H54 (cell line): Measurements from ENCODE around the gene CUTA.

Experiments
- DNase-seq: peaks from one replicate; pipeline ENCODE4 v3.0.0; 2011; ENCODE audit warnings: low spot score, mixed read lengths; ENCODE audit not compliant: insufficient read length
- FAIRE-seq: peaks from 3 replicates; lab custom pipeline; 2011; peaks lifted over from hg19 to GRCh38; lab: Jason Lieb, UNC
- POLR2A ChIP-seq: IDR thresholded peaks from 2 replicates; pipeline ENCODE4 v1.6.1; 2011; ENCODE audit warnings: low read depth, mild to moderate bottlenecking, low read length

Gene CUTA, protein sequence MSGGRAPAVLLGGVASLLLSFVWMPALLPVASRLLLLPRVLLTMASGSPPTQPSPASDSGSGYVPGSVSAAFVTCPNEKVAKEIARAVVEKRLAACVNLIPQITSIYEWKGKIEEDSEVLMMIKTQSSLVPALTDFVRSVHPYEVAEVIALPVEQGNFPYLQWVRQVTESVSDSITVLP

GRCh38 chr6:33417903-33418689 lies at the start of gene CUTA:
Gene CUTA (minus strand): TSS chr6:33418107. CDS start chr6:33418000, 107 bp downstream.
- FAIRE-seq = peak; percentile 92
- DNase-seq = peak; percentile 95

GRCh38 chr6:33467091-33467490 lies 49.2 kb upstream of the CUTA start:
- TF ChIP-seq POLR2A = no peak

More at GRCh38 chr6:33417903-33418689, at the start of gene CUTA:
- TF ChIP-seq POLR2A = no peak

GRCh38 chr6:33466075-33466735 lies 48.3 kb upstream of the CUTA start:
- no peak for TF ChIP-seq POLR2A
- DNase-seq = no peak
- FAIRE-seq = no peak

More at GRCh38 chr6:33467091-33467490, 49.2 kb upstream of the CUTA start:
- FAIRE-seq (no peak), DNase-seq (no peak)

- TF ChIP-seq POLR2A = no peak
- DNase-seq (no peak), FAIRE-seq (no peak)
These were observed 41.3 kb upstream of the CUTA start for GRCh38 chr6:33459226-33459625.

- FAIRE-seq (no peak), DNase-seq (no peak)
- no peak for TF ChIP-seq POLR2A
These were observed 40.8 kb upstream of the CUTA start for GRCh38 chr6:33458676-33459075.

DNA sequence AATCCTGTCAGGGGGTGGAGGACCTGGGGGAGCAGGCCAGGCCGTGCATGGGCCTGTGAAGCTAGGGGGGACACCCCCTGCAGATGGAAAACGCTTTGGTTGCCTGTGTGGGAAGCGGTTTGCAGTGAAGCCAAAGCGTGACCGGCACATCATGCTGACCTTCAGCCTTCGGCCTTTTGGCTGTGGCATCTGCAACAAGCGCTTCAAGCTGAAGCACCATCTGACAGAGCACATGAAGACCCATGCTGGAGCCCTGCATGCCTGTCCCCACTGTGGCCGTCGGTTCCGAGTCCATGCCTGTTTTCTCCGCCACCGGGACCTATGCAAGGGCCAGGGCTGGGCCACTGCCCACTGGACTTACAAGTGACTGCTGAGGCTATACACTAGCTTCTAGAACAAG lies 38.2 kb upstream of the CUTA start:
- DNase-seq = no peak
- no peak for FAIRE-seq
- TF ChIP-seq POLR2A = no peak

DNA sequence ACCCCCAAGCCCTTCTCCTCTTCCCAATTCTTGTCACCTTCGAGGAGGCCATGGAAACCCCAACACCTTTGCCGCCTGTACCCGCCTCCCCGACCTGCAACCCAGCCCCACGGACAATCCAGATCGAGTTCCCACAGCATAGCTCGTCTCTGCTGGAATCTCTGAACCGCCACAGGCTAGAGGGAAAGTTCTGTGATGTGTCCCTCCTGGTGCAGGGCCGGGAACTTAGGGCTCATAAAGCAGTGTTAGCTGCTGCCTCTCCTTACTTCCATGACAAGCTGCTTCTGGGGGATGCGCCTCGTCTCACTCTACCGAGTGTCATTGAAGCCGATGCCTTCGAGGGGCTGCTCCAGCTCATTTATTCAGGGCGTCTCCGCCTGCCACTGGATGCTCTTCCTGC lies 37.1 kb upstream of the CUTA start:
- DNase-seq (no peak), FAIRE-seq (no peak)
- no peak for TF ChIP-seq POLR2A

GRCh38 chr6:33454009-33454946 lies 36.4 kb upstream of the CUTA start, which contains the start of gene ZBTB9:
Gene ZBTB9 (plus strand): TSS chr6:33454576. CDS start chr6:33455101, 525 bp downstream.
- DNase-seq (peak; percentile 98), FAIRE-seq (peak; percentile 92)

DNA sequence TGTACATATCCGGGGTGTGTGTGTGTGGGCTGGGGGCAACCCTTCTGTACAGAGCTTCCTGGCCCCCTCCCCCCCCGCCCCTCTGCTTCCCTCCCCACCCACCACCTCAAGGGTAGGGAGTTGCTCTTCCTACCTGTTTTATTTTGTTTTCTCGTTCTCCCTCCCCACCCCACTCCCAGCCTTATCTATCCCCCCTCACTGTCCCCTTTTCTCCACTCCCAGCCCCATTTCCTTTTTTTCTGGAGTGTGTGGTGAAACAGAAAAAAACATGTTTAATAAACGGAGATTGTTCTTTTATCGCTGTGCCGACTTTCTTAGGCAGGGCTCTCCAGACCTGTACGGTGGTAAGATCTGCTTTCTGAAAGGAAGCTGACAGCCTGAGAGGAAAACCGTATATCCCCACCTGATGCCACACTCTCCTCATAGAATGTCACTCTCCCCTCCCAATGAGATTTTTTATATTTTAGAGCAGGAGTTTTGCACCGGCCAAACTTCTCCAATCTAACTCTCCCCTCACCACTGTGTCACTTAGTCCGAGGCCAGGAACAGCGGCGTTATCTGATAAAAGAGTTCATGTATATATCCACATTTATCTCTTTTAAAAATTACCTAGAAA lies 35.6 kb upstream of the CUTA start:
- DNase-seq (no peak), FAIRE-seq (no peak)
- TF ChIP-seq POLR2A = no peak

More at GRCh38 chr6:33454009-33454946, 36.4 kb upstream of the CUTA start, which contains the start of gene ZBTB9:
- TF ChIP-seq POLR2A = peak; percentile 76

DNA sequence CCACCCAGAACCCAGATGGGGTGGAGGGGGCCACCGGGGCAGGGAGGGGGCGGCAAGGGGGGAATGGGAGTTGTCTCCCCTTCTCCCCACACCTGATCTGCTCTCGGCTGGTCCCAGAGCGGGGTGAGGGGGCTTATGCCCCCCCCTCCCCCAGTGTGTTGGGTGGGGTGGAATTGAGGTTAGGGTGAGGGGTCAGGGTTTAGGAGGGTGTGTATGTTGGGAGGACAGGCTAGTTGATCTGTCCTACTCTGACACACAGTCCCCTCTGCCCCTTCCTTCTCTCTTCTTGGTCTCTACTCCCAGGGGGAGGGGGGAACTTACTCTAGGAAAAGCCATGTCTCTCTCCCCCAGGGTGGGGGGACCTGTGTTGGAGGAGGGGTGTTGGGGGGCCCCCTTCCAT lies 34.6 kb upstream of the CUTA start:
- DNase-seq (no peak), FAIRE-seq (no peak)
- TF ChIP-seq POLR2A = no peak

GRCh38 chr6:33451606-33452005 lies 33.7 kb upstream of the CUTA start:
- TF ChIP-seq POLR2A = no peak
- FAIRE-seq (no peak), DNase-seq (no peak)

- FAIRE-seq (no peak), DNase-seq (no peak)
- no peak for TF ChIP-seq POLR2A
These were observed 32.5 kb upstream of the CUTA start for GRCh38 chr6:33450434-33450833.

DNA sequence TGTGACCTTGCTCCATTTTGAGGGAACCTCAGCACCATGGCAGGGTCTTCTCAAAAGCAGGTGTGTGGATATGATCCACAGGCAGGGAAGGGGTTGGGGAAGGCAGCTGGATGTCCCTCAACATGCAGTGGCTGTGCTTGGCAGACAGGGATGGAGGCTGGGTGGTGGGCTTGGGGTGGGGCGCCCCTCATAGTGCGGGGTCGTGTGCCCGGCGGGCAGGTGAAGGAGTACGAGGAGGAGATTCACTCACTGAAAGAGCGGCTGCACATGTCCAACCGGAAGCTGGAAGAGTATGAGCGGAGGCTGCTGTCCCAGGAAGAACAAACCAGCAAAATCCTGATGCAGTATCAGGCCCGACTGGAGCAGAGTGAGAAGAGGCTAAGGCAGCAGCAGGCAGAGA lies 28.4 kb upstream of the CUTA start:
- DNase-seq = no peak
- TF ChIP-seq POLR2A = no peak
- no peak for FAIRE-seq
